ENCODE measurements around the gene ITSN1. TPM values are rescaled to one million over a fixed set of nuclear protein-coding genes. Genes with fewer than 3 reads are reported as not detected.

Gene ITSN1
- polyA plus RNA-seq, 1 donor from 2014 or later, result 0.01 TPM

GRCh38 chr21:33931799-33932390 lies 289.6 kb downstream of the ITSN1 start:
- Mint-ChIP-seq H3K27me3 (no peaks in the 10 kb centered on the region), H3K4me1 (peaks cover 10 to 14% (median 12%) of the 10 kb centered on the region in 3 donors), H3K4me3 (peak overlapping the region; percentile 76 to 95 (median 91)), H3K27ac (peak overlapping the region; percentile 57 to 93 (median 91)), H3K9me3 (no peaks in the 10 kb centered on the region), H3K36me3 (peaks cover 1% of the 10 kb centered on the region)

- Mint-ChIP-seq H3K9me3 (no peaks in the 10 kb centered on the region), H3K4me1 (peaks cover 11 to 15% (median 12%) of the 10 kb centered on the region in 3 donors), H3K4me3 (peak overlapping the region; percentile 76 to 95 (median 91)), H3K27me3 (no peaks in the 10 kb centered on the region), H3K36me3 (peaks cover 1% of the 10 kb centered on the region), H3K27ac (peak overlapping the region in 2 of 3 donors; percentile 42 to 93)
These were observed 290.4 kb downstream of the ITSN1 start for GRCh38 chr21:33932731-33933130.

GRCh38 chr21:33936301-33937038 lies 294.2 kb downstream of the ITSN1 start:
- H3K27me3 Mint-ChIP-seq, result peaks cover 1% of the 10 kb centered on the region
- H3K36me3 Mint-ChIP-seq, result peaks cover 1% of the 10 kb centered on the region
- H3K9me3 Mint-ChIP-seq, result peaks cover 0 to 2% (median 0%) of the 10 kb centered on the region in 3 donors
- H3K27ac Mint-ChIP-seq, result peak overlapping the region in 1 of 3 donors; percentile 80
- H3K4me3 Mint-ChIP-seq, result peak overlapping the region in 2 of 4 donors; percentile 28 to 55
- peaks cover 14 to 23% (median 23%) of the 10 kb centered on the region in 3 donors for H3K4me1 Mint-ChIP-seq

GRCh38 chr21:33937146-33937545 lies 294.8 kb downstream of the ITSN1 start:
- H3K36me3 Mint-ChIP-seq, result peaks cover 1% of the 10 kb centered on the region
- H3K9me3 Mint-ChIP-seq, result peaks cover 0 to 2% (median 0%) of the 10 kb centered on the region in 3 donors
- peaks cover 1% of the 10 kb centered on the region for H3K27me3 Mint-ChIP-seq
- H3K4me3 Mint-ChIP-seq, result peak overlapping the region in 2 of 4 donors; percentile 28 to 82
- H3K4me1 Mint-ChIP-seq, result peaks cover 11 to 19% (median 18%) of the 10 kb centered on the region in 3 donors
- H3K27ac Mint-ChIP-seq, result peak overlapping the region in 1 of 3 donors; percentile 36

- peaks cover 8 to 15% (median 13%) of the 10 kb centered on the region in 3 donors for H3K4me1 Mint-ChIP-seq
- peak overlapping the region; percentile 4 to 82 (median 66) for H3K4me3 Mint-ChIP-seq
- peak overlapping the region; percentile 36 to 71 (median 63) for H3K27ac Mint-ChIP-seq
- peaks cover 1% of the 10 kb centered on the region for H3K27me3 Mint-ChIP-seq
- H3K9me3 Mint-ChIP-seq, result peaks cover 0 to 2% (median 0%) of the 10 kb centered on the region in 3 donors
- H3K36me3 Mint-ChIP-seq, result peaks cover 1% of the 10 kb centered on the region
These were observed 295.6 kb downstream of the ITSN1 start for GRCh38 chr21:33937931-33938339.

GRCh38 chr21:33938381-33938780 lies 296.1 kb downstream of the ITSN1 start:
- Mint-ChIP-seq H3K36me3 (peaks cover 1% of the 10 kb centered on the region), H3K4me1 (peaks cover 8 to 15% (median 12%) of the 10 kb centered on the region in 3 donors), H3K9me3 (peaks cover 0 to 2% (median 0%) of the 10 kb centered on the region in 3 donors), H3K4me3 (peak overlapping the region; percentile 21 to 81 (median 66)), H3K27ac (peak overlapping the region in 2 of 3 donors; percentile 63 to 71), H3K27me3 (peaks cover 1% of the 10 kb centered on the region)

GRCh38 chr21:33939226-33939625 lies 296.9 kb downstream of the ITSN1 start:
- Mint-ChIP-seq H3K4me1 (peaks cover 8 to 15% (median 12%) of the 10 kb centered on the region in 3 donors), H3K27me3 (peaks cover 1% of the 10 kb centered on the region), H3K27ac (peak overlapping the region in 1 of 3 donors; percentile 23), H3K36me3 (peaks cover 1% of the 10 kb centered on the region), H3K9me3 (peaks cover 0 to 2% (median under 1%) of the 10 kb centered on the region in 3 donors), H3K4me3 (peak overlapping the region in 1 of 4 donors; percentile 63)

GRCh38 chr21:33940164-33940880 lies 298.0 kb downstream of the ITSN1 start:
- Mint-ChIP-seq H3K27ac (no peak overlapping the region), H3K9me3 (peaks cover 0 to 10% (median 6%) of the 10 kb centered on the region in 3 donors)

GRCh38 chr21:33940881-33941245 lies 298.6 kb downstream of the ITSN1 start:
- H3K4me1 Mint-ChIP-seq, result peaks cover 6 to 18% (median 15%) of the 10 kb centered on the region in 3 donors

More at GRCh38 chr21:33940164-33940880, 298.0 kb downstream of the ITSN1 start:
- H3K36me3 Mint-ChIP-seq, result no peaks in the 10 kb centered on the region
- peak overlapping the region in 2 of 4 donors; percentile 2 to 45 for H3K4me3 Mint-ChIP-seq
- H3K4me1 Mint-ChIP-seq, result peaks cover 4 to 17% (median 14%) of the 10 kb centered on the region in 3 donors
- H3K27me3 Mint-ChIP-seq, result peaks cover 1% of the 10 kb centered on the region

GRCh38 chr21:33942426-33942825 lies 300.1 kb downstream of the ITSN1 start:
- Mint-ChIP-seq H3K9me3 (peaks cover 0 to 10% (median 6%) of the 10 kb centered on the region in 3 donors), H3K27ac (no peak overlapping the region), H3K36me3 (no peaks in the 10 kb centered on the region), H3K4me1 (peaks cover 15 to 28% (median 23%) of the 10 kb centered on the region in 3 donors), H3K4me3 (no peak overlapping the region), H3K27me3 (peaks cover 1% of the 10 kb centered on the region)

More at GRCh38 chr21:33940881-33941245, 298.6 kb downstream of the ITSN1 start:
- Mint-ChIP-seq H3K4me3 (no peak overlapping the region), H3K9me3 (peaks cover 0 to 10% (median 6%) of the 10 kb centered on the region in 3 donors), H3K27ac (no peak overlapping the region), H3K36me3 (no peaks in the 10 kb centered on the region), H3K27me3 (peaks cover 1% of the 10 kb centered on the region)

- Mint-ChIP-seq H3K4me3 (no peak overlapping the region), H3K36me3 (no peaks in the 10 kb centered on the region), H3K9me3 (peaks cover 0 to 10% (median 6%) of the 10 kb centered on the region in 3 donors), H3K4me1 (peaks cover 19 to 31% (median 30%) of the 10 kb centered on the region in 3 donors), H3K27ac (peak overlapping the region in 1 of 3 donors; percentile 33), H3K27me3 (peaks cover 1% of the 10 kb centered on the region)
These were observed 301.0 kb downstream of the ITSN1 start for GRCh38 chr21:33943293-33943692.

GRCh38 chr21:33944185-33944763 lies 302.0 kb downstream of the ITSN1 start:
- H3K27ac Mint-ChIP-seq, result peak overlapping the region in 1 of 3 donors; percentile 0
- no peaks in the 10 kb centered on the region for H3K27me3 Mint-ChIP-seq
- peak overlapping the region in 1 of 4 donors; percentile 33 for H3K4me3 Mint-ChIP-seq
- H3K9me3 Mint-ChIP-seq, result peaks cover 0 to 10% (median 5%) of the 10 kb centered on the region in 3 donors
- peaks cover 26 to 36% (median 36%) of the 10 kb centered on the region in 3 donors for H3K4me1 Mint-ChIP-seq
- H3K36me3 Mint-ChIP-seq, result no peaks in the 10 kb centered on the region

GRCh38 chr21:33945652-33946270 lies 303.5 kb downstream of the ITSN1 start:
- Mint-ChIP-seq H3K4me1 (peaks cover 31 to 41% (median 39%) of the 10 kb centered on the region in 3 donors), H3K9me3 (peaks cover 0 to 10% (median 5%) of the 10 kb centered on the region in 3 donors), H3K27me3 (no peaks in the 10 kb centered on the region), H3K4me3 (peak overlapping the region in 1 of 4 donors; percentile 4), H3K27ac (peak overlapping the region in 2 of 3 donors; percentile 15 to 97), H3K36me3 (no peaks in the 10 kb centered on the region)

All from IgD-negative memory B cell (primary cell).